Measurements from ENCODE around the gene LHFPL6. TPM values are rescaled to one million over a fixed set of nuclear protein-coding genes. Genes with fewer than 3 reads are reported as not detected.

LHFPL6 gene
- total RNA-seq, 4 donors from 2014 or later = 3.7 to 40.4 (median 8.0) TPM

DNA sequence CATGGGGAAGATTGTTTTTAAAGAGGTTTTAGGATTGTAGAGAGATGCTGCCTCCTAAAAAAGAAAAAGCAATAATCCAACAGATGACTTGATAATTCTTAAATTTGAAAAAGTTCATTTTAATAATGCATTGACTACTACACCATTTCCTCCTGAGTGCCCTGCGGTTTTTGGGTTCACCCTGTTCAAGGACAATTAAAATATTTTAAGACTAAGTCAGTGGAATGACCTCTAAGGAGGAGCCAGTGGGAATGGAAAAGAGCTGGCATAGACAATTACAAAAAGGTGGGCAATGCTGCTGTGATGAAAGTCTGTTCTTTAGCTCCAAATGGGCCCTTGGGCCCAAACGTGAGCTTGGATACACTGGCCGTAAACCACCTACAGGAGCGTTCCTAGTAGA, 217.8 kb downstream of the LHFPL6 start:
- Histone ChIP-seq H3K4me1 (peaks cover 0 to 7% (median 0%) of the 10 kb centered on the region in 3 donors), H3K27ac (no peak overlapping the region), H3K27me3 (no peaks in the 10 kb centered on the region), H3K9me3 (no peaks in the 10 kb centered on the region), H3K36me3 (no peaks in the 10 kb centered on the region), H3K4me3 (no peak overlapping the region)
- TF ChIP-seq, protein P1, sequence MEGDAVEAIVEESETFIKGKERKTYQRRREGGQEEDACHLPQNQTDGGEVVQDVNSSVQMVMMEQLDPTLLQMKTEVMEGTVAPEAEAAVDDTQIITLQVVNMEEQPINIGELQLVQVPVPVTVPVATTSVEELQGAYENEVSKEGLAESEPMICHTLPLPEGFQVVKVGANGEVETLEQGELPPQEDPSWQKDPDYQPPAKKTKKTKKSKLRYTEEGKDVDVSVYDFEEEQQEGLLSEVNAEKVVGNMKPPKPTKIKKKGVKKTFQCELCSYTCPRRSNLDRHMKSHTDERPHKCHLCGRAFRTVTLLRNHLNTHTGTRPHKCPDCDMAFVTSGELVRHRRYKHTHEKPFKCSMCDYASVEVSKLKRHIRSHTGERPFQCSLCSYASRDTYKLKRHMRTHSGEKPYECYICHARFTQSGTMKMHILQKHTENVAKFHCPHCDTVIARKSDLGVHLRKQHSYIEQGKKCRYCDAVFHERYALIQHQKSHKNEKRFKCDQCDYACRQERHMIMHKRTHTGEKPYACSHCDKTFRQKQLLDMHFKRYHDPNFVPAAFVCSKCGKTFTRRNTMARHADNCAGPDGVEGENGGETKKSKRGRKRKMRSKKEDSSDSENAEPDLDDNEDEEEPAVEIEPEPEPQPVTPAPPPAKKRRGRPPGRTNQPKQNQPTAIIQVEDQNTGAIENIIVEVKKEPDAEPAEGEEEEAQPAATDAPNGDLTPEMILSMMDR (IDR thresholded peaks at IDR 0.05) = no peak
- no peak for TF ChIP-seq POLR2A (IDR thresholded peaks at IDR 0.05)
- intact Hi-C loops (cut with DNase I) = no loop called here
- 82 to 90% methylated on average over 4 of the region's 4 CpGs for WGBS, 2 donors
- no peak for DNase-seq

DNA sequence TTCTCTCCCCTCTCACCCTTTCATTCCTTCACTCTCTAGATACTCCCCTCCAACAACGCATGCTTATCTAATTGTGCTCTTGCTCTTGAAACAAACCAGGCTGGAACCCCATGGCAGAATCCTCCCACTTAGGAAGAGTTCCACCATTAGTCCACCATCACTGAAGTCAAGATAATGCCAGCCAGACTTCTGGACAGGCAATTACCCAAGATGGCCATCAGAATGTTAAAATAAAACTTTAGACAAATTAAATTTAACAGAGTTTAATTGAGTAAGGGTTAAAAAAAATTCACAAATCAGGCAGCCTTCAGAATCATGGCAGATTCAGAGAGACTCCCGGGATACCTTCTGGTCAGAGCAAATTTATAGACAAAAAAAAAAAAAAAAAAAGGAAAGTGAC, 221.5 kb downstream of the LHFPL6 start:
- Histone ChIP-seq H3K9me3 (no peaks in the 10 kb centered on the region), H3K4me1 (peaks cover 0 to 7% (median 0%) of the 10 kb centered on the region in 3 donors), H3K36me3 (no peaks in the 10 kb centered on the region), H3K4me3 (no peak overlapping the region), H3K27me3 (no peaks in the 10 kb centered on the region), H3K27ac (no peak overlapping the region)
- WGBS, 2 donors = 88 to 90% methylated on average over 2 of the region's 2 CpGs
- intact Hi-C loops (cut with DNase I) = no loop called here
- no peak for TF ChIP-seq POLR2A (IDR thresholded peaks at IDR 0.05)
- TF ChIP-seq, protein P1 (IDR thresholded peaks at IDR 0.05) = no peak
- no peak for DNase-seq

DNA sequence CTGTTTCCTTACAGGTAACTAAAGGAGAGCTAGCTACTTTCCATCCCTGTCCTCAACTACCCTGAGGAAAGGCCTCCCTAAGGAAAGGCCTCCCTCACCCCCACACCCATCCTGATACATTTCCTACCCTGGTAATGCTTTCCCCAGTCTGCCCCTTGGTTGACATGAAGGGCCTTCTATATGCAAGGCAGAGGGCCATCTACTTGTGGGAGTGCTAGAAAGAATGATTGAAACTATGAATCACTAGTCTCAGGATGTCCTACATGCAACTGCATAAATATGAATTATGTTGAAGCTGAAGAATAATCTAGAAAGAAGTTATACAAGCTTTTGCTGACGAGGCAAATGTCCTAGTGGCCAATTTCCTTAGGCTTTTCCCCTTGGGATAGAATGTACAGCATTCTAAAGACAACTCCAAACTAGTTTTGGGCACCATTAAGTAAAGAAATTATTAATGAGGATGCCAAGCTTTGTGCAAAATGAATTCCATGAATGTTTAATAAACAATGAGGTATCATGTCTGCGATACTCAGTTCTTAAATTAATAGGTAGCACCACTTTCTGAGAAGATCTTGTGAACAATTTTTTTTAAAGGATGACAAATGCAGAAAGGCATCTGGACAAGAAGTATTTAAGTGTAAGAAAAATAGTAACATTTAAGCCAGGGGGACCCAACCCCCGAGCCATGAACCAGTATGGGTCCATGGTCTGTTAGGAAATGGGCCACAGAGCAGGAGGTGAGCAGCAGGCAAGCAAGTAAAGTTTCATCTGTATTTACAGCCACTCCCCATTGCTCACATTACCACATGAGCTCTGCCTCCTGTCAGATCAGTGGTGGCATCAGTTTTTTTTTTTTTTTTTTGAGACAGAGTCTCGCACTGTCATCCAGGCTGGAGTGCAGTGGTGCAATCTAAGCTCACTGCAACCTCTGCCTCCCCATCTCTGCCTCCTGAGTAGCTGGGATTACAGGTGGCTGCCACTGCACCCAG, 223.0 kb downstream of the LHFPL6 start:
- Histone ChIP-seq H3K27me3 (no peaks in the 10 kb centered on the region), H3K27ac (no peak overlapping the region), H3K9me3 (no peaks in the 10 kb centered on the region), H3K4me1 (peaks cover 0 to under 1% (median 0%) of the 10 kb centered on the region in 3 donors), H3K36me3 (no peaks in the 10 kb centered on the region), H3K4me3 (no peak overlapping the region)
- TF ChIP-seq, protein P1 (IDR thresholded peaks at IDR 0.05) = no peak
- no peak for TF ChIP-seq POLR2A (IDR thresholded peaks at IDR 0.05)
- WGBS, 2 donors = 84 to 91% methylated on average over 4 of the region's 4 CpGs
- intact Hi-C loops (cut with DNase I) = no loop called here
- no peak for DNase-seq

DNA sequence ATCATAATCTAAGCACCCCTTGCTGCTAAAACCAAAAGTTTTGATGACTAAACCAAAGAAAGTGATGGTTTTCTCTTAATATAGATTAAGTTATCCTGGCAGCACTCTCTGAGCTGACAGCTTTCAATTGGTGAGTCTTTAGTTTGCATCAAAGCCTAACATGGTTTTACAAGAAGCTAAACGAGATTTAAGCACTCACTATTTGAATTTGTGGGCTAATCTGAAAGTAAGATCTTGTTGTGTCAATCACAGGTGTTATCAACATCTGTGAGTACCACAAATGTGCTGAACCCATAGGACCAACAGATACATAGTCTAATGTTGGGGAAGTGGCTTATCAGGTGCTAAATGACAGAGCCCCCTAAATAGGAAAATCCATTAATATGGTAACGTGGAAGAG, 223.9 kb downstream of the LHFPL6 start:
- TF ChIP-seq, protein P1 (IDR thresholded peaks at IDR 0.05) = no peak
- no peak for TF ChIP-seq POLR2A (IDR thresholded peaks at IDR 0.05)
- Histone ChIP-seq H3K4me3 (no peak overlapping the region), H3K9me3 (no peaks in the 10 kb centered on the region), H3K4me1 (no peaks in the 10 kb centered on the region), H3K27me3 (no peaks in the 10 kb centered on the region), H3K36me3 (no peaks in the 10 kb centered on the region), H3K27ac (no peak overlapping the region)
- 38 to 56% methylated on average over 2 of the region's 2 CpGs for WGBS, 2 donors
- no peak for DNase-seq
- intact Hi-C loops (cut with DNase I) = no loop called here

DNA sequence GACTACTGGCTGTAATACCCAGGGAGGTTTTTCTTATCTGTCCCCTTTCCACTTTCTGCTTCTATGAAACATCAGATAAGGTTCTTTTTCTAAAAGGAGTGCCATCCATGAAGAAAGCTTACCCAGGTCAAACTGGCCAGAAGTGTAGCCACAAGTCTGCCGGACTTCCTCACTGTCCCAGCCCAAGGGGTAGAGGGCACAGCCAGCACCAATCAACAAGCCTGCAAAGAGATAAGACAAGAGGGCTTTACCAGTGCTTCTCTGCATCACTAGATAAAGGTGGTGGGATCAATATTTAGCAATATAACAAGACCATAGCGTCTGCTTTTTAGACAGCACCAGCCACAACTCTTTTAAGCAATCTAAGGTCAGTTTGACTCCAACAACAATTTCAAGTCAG, 224.7 kb downstream of the LHFPL6 start:
- 50 to 53% methylated on average over 2 of the region's 2 CpGs for WGBS, 2 donors
- DNase-seq = no peak
- TF ChIP-seq, protein P1 (IDR thresholded peaks at IDR 0.05) = no peak
- no peak for TF ChIP-seq POLR2A (IDR thresholded peaks at IDR 0.05)
- Histone ChIP-seq H3K27ac (no peak overlapping the region), H3K9me3 (no peaks in the 10 kb centered on the region), H3K27me3 (no peaks in the 10 kb centered on the region), H3K4me1 (peaks cover 0 to under 1% (median 0%) of the 10 kb centered on the region in 3 donors), H3K36me3 (no peaks in the 10 kb centered on the region), H3K4me3 (no peak overlapping the region)
- intact Hi-C loops (cut with DNase I) = no loop called here

All from esophagus squamous epithelium (tissue), 5 donors.